ENCODE results near the gene UPK3BL2.
"Not testable (repeated sequence)": the region's sequence is repeated elsewhere in the genome, so short reads cannot be mapped to it uniquely, and the experiment has no call there.

GRCh38 chr7:102542083-102542482, 1.4 kb downstream of the UPK3BL2 start:
- TF ChIP-seq, protein P1, sequence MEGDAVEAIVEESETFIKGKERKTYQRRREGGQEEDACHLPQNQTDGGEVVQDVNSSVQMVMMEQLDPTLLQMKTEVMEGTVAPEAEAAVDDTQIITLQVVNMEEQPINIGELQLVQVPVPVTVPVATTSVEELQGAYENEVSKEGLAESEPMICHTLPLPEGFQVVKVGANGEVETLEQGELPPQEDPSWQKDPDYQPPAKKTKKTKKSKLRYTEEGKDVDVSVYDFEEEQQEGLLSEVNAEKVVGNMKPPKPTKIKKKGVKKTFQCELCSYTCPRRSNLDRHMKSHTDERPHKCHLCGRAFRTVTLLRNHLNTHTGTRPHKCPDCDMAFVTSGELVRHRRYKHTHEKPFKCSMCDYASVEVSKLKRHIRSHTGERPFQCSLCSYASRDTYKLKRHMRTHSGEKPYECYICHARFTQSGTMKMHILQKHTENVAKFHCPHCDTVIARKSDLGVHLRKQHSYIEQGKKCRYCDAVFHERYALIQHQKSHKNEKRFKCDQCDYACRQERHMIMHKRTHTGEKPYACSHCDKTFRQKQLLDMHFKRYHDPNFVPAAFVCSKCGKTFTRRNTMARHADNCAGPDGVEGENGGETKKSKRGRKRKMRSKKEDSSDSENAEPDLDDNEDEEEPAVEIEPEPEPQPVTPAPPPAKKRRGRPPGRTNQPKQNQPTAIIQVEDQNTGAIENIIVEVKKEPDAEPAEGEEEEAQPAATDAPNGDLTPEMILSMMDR (IDR thresholded peaks at IDR 0.05): not testable (repeated sequence)
- not testable (repeated sequence) for TF ChIP-seq POLR2A (IDR thresholded peaks at IDR 0.05)
